Measurements from ENCODE around the gene CDC7. TPM values are rescaled to one million over a fixed set of nuclear protein-coding genes. Genes with fewer than 3 reads are reported as not detected.

CDC7 gene
- total and polyA plus RNA-seq, 2 experiments from 2014 or later: 26.6 to 44.0 TPM

DNA sequence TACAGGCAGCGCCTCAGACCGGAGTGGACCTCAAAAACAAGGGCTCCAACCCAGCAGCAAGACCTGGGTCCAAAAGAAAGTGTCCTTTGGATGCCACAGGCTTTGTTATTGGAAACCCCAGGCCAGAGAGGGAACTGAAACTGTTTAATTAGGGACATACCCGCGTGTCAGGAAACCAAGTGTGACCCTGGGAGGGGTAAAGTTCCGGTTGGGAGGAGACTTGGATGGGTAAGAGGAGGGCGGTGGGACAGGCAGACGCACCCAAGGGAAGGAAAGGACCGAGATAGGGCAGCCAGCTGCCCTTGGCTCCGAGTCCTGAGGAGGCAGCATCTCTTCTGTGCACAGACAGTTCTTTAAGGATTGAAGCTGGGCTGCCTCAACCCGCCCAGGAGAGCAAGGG, 71.4 kb downstream of the CDC7 start:
- Mint-ChIP-seq H3K36me3 (ENCODE audit: low read depth) (no peaks in the 10 kb centered on the region), H3K27me3 (ENCODE audit: insufficient read depth, low read depth, poor library complexity) (no peaks in the 10 kb centered on the region), H3K4me3 (no peak overlapping the region), H3K9me3 (no peaks in the 10 kb centered on the region), H3K4me1 (peaks cover 5% of the 10 kb centered on the region; the same call in 1 of the 3 replicates), H3K27ac (no peak overlapping the region)
- H3K4me3 ChIP-seq: no peak overlapping the region
- no peaks in the 10 kb centered on the region for H3K27me3 ChIP-seq (ENCODE audit: insufficient read depth)
- no peaks in the 10 kb centered on the region for H4K20me1 ChIP-seq (replicated peaks; ENCODE audit: insufficient read depth)
- H3K36me3 ChIP-seq (ENCODE audit: insufficient read depth): no peaks in the 10 kb centered on the region
- H3K9me2 ChIP-seq (ENCODE audit: insufficient read depth): no peaks in the 10 kb centered on the region
- TF ChIP-seq, protein P1, sequence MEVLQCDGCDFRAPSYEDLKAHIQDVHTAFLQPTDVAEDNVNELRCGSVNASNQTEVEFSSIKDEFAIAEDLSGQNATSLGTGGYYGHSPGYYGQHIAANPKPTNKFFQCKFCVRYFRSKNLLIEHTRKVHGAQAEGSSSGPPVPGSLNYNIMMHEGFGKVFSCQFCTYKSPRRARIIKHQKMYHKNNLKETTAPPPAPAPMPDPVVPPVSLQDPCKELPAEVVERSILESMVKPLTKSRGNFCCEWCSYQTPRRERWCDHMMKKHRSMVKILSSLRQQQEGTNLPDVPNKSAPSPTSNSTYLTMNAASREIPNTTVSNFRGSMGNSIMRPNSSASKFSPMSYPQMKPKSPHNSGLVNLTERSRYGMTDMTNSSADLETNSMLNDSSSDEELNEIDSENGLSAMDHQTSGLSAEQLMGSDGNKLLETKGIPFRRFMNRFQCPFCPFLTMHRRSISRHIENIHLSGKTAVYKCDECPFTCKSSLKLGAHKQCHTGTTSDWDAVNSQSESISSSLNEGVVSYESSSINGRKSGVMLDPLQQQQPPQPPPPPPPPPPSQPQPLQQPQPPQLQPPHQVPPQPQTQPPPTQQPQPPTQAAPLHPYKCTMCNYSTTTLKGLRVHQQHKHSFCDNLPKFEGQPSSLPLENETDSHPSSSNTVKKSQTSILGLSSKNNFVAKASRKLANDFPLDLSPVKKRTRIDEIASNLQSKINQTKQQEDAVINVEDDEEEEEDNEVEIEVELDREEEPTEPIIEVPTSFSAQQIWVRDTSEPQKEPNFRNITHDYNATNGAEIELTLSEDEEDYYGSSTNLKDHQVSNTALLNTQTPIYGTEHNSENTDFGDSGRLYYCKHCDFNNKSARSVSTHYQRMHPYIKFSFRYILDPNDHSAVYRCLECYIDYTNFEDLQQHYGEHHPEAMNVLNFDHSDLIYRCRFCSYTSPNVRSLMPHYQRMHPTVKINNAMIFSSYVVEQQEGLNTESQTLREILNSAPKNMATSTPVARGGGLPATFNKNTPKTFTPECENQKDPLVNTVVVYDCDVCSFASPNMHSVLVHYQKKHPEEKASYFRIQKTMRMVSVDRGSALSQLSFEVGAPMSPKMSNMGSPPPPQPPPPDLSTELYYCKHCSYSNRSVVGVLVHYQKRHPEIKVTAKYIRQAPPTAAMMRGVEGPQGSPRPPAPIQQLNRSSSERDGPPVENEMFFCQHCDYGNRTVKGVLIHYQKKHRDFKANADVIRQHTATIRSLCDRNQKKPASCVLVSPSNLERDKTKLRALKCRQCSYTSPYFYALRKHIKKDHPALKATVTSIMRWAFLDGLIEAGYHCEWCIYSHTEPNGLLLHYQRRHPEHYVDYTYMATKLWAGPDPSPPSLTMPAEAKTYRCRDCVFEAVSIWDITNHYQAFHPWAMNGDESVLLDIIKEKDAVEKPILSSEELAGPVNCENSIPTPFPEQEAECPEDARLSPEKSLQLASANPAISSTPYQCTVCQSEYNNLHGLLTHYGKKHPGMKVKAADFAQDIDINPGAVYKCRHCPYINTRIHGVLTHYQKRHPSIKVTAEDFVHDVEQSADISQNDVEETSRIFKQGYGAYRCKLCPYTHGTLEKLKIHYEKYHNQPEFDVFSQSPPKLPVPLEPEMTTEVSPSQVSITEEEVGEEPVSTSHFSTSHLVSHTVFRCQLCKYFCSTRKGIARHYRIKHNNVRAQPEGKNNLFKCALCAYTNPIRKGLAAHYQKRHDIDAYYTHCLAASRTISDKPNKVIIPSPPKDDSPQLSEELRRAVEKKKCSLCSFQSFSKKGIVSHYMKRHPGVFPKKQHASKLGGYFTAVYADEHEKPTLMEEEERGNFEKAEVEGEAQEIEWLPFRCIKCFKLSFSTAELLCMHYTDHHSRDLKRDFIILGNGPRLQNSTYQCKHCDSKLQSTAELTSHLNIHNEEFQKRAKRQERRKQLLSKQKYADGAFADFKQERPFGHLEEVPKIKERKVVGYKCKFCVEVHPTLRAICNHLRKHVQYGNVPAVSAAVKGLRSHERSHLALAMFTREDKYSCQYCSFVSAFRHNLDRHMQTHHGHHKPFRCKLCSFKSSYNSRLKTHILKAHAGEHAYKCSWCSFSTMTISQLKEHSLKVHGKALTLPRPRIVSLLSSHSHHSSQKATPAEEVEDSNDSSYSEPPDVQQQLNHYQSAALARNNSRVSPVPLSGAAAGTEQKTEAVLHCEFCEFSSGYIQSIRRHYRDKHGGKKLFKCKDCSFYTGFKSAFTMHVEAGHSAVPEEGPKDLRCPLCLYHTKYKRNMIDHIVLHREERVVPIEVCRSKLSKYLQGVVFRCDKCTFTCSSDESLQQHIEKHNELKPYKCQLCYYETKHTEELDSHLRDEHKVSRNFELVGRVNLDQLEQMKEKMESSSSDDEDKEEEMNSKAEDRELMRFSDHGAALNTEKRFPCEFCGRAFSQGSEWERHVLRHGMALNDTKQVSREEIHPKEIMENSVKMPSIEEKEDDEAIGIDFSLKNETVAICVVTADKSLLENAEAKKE (CRISPR knock-in tag; IDR thresholded peaks at IDR 0.05): no peak
- TF ChIP-seq, protein P2, sequence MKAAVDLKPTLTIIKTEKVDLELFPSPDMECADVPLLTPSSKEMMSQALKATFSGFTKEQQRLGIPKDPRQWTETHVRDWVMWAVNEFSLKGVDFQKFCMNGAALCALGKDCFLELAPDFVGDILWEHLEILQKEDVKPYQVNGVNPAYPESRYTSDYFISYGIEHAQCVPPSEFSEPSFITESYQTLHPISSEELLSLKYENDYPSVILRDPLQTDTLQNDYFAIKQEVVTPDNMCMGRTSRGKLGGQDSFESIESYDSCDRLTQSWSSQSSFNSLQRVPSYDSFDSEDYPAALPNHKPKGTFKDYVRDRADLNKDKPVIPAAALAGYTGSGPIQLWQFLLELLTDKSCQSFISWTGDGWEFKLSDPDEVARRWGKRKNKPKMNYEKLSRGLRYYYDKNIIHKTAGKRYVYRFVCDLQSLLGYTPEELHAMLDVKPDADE (IDR thresholded peaks at IDR 0.05): no peak
- TF ChIP-seq, protein P3, sequence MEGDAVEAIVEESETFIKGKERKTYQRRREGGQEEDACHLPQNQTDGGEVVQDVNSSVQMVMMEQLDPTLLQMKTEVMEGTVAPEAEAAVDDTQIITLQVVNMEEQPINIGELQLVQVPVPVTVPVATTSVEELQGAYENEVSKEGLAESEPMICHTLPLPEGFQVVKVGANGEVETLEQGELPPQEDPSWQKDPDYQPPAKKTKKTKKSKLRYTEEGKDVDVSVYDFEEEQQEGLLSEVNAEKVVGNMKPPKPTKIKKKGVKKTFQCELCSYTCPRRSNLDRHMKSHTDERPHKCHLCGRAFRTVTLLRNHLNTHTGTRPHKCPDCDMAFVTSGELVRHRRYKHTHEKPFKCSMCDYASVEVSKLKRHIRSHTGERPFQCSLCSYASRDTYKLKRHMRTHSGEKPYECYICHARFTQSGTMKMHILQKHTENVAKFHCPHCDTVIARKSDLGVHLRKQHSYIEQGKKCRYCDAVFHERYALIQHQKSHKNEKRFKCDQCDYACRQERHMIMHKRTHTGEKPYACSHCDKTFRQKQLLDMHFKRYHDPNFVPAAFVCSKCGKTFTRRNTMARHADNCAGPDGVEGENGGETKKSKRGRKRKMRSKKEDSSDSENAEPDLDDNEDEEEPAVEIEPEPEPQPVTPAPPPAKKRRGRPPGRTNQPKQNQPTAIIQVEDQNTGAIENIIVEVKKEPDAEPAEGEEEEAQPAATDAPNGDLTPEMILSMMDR (conservative IDR thresholded peaks at IDR 0.05; ENCODE audit: low read depth in 2 of 2): no peak
- no peak for TF ChIP-seq ZNF114 (CRISPR knock-in tag; IDR thresholded peaks at IDR 0.05)
- TF ChIP-seq JUNB (IDR thresholded peaks at IDR 0.05; ENCODE audit: unreplicated experiment): no peak
- no peak for TF ChIP-seq CREB1 (CRISPR knock-in tag; IDR thresholded peaks at IDR 0.05; ENCODE audit: low read depth)
- TF ChIP-seq EZH2phosphoT487 (IDR thresholded peaks at IDR 0.05; ENCODE audit: unreplicated experiment): no peak
- TF ChIP-seq, protein P4, sequence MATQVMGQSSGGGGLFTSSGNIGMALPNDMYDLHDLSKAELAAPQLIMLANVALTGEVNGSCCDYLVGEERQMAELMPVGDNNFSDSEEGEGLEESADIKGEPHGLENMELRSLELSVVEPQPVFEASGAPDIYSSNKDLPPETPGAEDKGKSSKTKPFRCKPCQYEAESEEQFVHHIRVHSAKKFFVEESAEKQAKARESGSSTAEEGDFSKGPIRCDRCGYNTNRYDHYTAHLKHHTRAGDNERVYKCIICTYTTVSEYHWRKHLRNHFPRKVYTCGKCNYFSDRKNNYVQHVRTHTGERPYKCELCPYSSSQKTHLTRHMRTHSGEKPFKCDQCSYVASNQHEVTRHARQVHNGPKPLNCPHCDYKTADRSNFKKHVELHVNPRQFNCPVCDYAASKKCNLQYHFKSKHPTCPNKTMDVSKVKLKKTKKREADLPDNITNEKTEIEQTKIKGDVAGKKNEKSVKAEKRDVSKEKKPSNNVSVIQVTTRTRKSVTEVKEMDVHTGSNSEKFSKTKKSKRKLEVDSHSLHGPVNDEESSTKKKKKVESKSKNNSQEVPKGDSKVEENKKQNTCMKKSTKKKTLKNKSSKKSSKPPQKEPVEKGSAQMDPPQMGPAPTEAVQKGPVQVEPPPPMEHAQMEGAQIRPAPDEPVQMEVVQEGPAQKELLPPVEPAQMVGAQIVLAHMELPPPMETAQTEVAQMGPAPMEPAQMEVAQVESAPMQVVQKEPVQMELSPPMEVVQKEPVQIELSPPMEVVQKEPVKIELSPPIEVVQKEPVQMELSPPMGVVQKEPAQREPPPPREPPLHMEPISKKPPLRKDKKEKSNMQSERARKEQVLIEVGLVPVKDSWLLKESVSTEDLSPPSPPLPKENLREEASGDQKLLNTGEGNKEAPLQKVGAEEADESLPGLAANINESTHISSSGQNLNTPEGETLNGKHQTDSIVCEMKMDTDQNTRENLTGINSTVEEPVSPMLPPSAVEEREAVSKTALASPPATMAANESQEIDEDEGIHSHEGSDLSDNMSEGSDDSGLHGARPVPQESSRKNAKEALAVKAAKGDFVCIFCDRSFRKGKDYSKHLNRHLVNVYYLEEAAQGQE (IDR thresholded peaks at IDR 0.05; ENCODE audit: unreplicated experiment): no peak
- TF ChIP-seq EZH2 (IDR thresholded peaks at IDR 0.05; ENCODE audit: low read depth, unreplicated experiment): no peak
- no peak for TF ChIP-seq POLR2AphosphoS5 (IDR thresholded peaks at IDR 0.05; ENCODE audit: low read depth)
- TF ChIP-seq NANOG (IDR thresholded peaks at IDR 0.05; ENCODE audit: borderline replicate concordance): no peak
- TF ChIP-seq ZNF331 (CRISPR knock-in tag; IDR thresholded peaks at IDR 0.05; ENCODE audit: low read depth): no peak
- TF ChIP-seq STAT1 (IDR thresholded peaks at IDR 0.05; ENCODE audit: unreplicated experiment): no peak
- H3K4me1 ChIP-seq (ENCODE audit: insufficient read depth): no peaks in the 10 kb centered on the region
- DNase-seq (ENCODE audit: low spot score) (no peak), ATAC-seq (no peak)
- no peaks in the 10 kb centered on the region for H3K79me2 ChIP-seq (replicated peaks; ENCODE audit: insufficient read depth)
- peak overlapping the region; percentile 52 for H2AFZ ChIP-seq
- H3K27ac ChIP-seq (ENCODE audit: low read depth): no peak overlapping the region
- no peak overlapping the region for H3K4me2 ChIP-seq
- H3F3A ChIP-seq (replicated peaks; ENCODE audit: low read depth): no peaks in the 10 kb centered on the region
